GM04504 (cell line): ENCODE results near the gene ARNT2.

Experiments used
- DNase-seq: peaks from one replicate; pipeline ENCODE4 v3.0.0-alpha.2; 2012; ENCODE audit warnings: low read depth

The ARNT2 gene

GRCh38 chr15:80466543-80466942 lies 62.4 kb downstream of the ARNT2 start:
- DNase-seq: no peak

DNA sequence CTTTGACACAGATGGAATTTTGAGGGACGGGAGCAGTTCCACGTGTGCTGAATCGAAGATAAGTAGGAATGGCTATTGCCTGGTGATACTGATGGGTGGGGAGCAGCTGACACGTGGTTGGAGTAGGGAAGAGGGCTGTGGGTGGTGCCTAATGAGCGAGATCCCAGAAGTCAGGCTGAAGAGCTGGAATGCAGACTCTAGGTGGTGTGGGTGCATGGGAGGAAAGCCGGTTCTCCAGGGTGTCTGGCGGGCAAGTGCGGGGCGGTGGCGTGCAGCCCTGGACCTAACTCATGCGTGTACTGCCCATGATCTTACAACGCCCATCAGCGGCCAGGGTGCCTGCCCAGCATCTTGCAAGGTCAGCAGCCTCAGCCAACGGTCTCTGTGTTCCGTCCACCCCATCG lies 63.1 kb downstream of the ARNT2 start:
- DNase-seq: no peak

DNA sequence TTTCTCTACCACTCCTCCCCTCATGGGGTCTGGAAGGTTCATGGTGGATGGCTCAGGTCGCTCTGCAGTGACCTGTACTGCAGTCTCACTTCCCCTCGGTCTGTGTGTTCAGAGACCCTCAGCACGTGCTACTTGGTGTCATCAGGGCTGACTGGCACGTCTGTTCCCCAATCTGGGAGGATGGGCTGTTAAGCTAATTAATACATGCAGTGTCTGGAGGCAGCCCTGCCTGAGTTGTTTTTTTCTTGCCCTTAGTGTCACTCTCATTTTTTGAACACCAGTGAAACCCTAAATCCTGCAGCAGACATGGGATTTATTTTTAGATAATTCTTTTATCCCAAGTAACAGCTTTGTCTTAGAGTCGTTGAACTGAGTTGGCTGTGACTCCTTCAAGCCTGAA lies 64.6 kb downstream of the ARNT2 start:
- no peak for DNase-seq

DNA sequence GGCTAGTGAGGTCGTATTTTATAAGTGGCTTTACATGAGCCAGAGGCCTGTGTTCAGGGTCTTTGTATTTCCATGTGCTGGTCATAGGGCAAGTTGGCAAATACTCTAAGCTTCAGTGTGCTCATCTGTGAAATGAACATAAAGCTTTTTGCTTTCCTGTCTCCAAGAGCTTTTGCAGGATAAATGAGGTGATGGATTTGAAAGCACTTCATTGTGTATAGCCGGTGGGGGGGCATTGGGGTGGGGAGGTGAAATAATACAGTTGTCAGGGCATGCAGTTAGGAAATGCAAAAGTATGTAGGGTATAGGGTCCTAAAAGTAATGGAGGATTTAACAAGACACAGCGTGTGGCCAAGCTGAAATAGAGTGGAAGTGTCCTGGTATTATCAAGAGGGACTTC lies 67.7 kb downstream of the ARNT2 start:
- DNase-seq: no peak

DNA sequence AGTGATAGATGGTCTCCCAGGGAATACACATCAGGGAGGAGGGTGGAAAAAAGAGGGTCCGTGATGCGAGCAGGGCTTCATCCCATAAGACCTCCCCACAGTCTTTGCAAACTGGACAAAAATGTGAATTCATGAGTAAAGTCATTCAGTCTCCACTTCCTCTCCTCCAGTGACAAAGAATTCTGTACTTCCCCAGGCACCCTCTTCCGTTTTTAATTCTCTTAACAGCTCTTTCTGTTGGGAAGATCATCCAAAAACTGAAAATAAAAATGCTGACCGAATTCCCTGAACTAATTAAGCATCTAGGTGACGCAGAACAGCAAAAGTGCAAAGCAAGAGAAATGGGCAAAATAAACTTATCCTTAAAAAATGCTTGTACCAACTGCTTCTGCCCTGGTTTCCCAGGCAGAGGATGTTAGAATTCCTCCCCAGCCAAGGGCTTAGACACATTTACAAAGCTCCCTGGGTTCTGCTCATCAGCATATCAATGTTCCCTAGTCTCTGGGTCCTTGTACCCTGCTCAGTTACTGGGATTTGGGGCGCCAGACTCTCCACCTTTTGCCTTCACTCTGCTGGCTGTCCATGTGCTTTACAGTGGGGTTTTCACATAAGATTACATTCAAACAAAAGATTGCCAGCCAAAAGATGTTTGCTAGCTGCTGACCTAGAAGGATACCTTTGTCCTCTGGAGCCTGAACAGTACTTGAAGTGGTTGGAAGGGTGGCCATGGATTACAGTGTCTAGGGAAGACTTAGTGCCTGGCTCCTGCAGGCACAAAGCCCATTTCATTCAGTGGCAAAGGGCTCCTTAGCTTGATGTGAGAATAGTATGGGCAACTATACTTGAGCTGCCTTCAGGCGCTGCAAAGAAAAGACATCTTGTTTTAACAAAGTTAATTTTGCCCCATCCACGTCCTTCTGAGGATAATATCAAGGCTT lies 69.4 kb downstream of the ARNT2 start:
- no peak for DNase-seq

DNA sequence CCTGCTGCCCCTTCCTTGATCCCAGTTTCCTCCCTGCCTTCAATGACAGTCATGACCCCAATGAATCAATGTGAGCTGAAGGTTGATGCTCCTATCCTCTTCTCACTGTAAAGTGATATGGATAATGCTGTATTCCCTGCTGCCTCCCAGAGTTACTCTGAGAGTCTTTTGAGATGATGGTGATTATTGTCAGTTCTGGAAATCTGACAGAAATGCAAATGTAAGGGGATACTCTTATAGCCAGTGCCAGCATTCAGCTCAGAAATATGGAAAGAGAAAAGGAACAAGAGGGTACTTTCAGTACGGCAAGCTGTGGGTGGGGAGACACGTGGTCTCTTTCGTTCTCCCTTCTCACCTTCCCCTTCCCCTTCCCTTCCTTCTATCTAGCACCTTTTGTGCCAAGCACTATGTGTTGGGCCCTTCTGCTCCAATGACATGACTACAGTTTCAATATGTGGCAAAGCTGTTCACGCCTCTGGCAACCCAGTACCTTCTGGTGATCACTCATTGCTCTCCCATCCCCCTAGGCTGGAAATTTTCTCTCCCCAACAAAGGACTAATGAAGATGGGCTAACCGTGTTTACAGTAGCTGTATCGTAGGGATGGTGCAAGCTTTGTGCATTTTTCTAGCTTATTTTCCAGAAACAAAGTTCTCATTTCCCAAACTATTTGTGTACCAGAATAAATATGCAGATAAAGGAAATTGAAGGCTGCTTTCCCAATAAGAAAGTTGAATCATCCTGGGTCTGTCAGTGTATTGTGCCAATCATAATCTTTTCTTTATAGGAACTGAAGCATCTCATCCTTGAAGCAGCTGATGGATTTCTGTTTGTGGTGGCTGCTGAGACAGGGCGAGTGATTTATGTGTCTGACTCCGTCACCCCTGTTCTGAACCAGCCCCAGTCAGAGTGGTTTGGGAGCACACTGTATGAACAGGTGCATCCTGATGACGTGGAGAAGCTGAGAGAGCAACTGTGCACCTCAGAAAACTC lies 70.3 kb downstream of the ARNT2 start:
- DNase-seq: no peak

DNA sequence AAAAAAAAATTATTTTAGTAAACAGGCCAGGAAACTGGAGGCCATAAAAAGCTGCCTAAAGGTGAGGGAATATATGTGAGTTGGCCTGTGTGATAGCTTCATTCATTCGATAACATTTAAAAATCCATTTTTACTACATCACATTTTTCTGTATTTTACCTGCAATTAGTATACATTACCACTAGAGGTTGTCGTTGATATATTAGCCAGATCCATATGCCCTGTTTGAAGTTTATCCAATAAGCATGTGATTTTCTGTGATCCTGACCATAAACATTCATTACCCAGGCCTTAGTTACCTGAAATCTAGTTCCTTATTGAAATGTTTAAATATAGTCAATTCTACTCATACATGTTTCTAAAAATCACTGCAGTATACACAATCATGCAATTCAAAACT lies 71.4 kb downstream of the ARNT2 start:
- DNase-seq: no peak

DNA sequence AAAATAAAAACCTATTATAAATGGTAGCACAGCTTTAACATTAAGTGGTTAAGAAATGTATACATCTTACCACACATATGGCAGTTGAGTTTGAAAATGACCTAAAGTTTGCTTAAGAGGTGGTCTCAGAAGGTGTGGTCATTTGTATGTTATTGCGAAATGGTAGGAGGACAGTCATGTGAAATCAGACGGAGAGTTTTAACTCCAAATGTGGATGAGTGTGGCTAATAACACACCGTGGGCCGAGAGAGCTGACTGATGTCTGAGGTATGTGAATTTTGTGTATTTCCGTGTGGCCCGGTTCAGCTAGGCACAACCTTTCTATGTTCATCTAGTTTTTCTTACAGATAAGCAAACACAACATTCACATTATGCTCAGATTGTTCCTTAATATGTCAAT lies 71.9 kb downstream of the ARNT2 start:
- DNase-seq: no peak

DNA sequence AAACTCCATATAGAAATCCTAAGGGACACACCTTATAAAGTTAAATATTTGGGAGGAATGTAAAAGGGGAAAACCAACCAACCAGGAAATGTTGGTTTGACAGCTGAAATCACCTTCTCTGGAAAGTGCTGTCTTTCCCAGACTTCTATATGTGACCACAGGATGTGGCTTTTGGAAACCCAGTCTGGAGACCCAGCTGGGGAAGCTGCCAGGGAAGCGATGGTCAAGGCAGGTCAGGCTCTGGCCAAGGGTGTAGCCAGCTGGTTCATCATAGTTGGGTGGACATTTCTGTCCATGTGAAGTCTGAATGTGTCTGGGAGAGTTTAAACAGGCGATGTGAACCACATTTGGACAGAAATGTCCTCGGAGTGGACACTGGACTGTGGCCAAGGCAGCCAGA lies 73.9 kb downstream of the ARNT2 start:
- DNase-seq: peak; percentile 34

DNA sequence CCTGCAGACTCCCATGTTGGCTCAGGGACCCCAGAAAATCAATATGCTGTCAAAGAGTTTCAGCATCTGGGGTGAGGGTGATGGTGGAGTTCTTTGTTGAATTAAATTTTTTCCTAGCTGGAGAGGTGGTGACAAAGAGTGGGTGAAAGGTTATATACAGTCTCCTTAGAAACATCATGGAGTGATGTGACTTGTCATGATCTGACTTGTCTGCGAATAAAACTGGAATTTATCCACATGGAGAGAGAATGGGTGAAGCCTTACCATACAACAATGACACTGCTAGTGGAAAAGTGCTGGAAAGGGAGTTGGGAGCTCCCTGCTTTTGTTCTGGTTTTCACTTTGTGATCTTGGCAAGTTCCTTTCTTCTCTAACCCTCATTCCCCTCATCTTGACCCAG lies 75.0 kb downstream of the ARNT2 start:
- no peak for DNase-seq

- no peak for DNase-seq
Measured at GRCh38 chr15:80480171-80480811, 76.1 kb downstream of the ARNT2 start.

GRCh38 chr15:80480909-80481308 lies 76.7 kb downstream of the ARNT2 start:
- peak; percentile 90 for DNase-seq

DNA sequence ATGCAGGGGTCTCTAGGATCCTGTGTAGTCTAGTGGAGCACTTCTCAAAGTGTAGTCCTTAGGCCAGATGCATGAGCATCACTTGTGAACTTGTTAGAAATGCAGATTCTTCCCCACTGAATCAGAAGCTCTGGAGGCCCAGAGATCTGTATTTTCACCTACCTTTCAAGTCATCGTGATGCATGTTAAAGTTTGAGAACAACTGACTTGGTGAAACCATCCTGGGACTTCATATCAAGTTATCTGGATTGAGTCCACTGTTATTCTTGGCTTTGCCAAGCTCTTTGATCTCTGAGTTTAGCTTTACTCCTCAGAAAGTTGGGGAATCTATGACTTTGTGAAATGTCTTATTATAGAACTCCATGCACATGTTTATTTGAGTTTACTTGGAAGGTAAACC lies 78.5 kb downstream of the ARNT2 start:
- no peak for DNase-seq

- DNase-seq: no peak
Measured at GRCh38 chr15:80483725-80484161, 79.6 kb downstream of the ARNT2 start.

GRCh38 chr15:80484333-80484864 lies 80.2 kb downstream of the ARNT2 start:
- DNase-seq: no peak

GRCh38 chr15:80485370-80486164 lies 81.4 kb downstream of the ARNT2 start:
- DNase-seq: no peak

DNA sequence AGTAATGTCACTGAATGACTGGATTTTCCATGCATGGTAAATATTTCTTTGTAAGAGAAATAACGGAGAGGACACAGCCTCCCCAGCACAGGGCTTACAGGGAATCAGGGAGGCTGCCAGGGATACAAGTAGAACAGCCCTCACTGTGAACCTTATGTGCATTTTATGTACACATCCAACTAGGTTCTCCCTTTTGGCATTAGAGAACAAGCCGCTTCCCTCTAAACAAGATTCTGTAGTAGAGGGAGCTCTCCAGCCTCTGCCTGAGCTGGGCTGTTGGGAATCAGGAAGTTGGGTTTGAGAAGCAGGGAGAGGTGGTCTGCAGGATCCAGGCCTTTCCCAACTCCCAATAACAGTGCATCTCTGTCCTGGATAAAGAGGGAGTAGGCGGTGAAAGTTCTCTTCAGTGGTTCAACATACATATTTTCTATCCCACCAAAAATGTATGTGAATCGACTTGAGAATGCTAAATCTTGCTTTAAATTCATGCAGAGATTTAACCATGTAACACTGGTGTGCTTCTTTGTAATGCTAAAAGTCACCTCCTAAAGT lies 83.7 kb downstream of the ARNT2 start:
- DNase-seq: no peak

DNA sequence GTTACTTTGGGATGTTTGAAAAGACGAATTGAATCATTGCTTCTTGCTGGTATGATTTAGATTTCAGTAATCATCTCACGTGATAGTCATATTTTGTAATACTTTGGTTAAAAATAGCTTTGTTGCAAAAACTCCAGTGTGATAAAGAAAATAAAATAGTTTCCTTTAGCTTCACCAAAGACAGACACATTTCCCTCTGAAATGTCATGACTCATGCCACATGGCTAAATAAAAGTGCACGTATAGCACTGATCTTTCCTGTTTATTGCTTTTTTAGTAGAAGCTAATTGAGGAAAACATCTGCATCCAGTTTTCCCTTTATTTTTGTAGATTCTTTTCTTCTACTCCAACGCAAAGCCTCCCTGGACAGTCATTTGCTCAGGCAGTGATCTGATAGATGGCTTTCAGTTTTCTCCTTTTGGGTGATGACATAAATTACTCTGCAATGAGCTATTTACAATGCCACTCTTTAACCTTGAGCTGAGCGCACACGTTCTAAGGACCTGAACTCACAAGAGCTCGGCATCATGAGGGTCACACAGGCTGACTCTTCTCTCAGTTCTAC lies 84.9 kb downstream of the ARNT2 start:
- peak; percentile 85 for DNase-seq

GRCh38 chr15:80490431-80490990 lies 86.3 kb downstream of the ARNT2 start:
- DNase-seq: no peak
